MM.1S (cell line): ENCODE measurements around the gene RET.
"Not testable (repeated sequence)": the region's sequence is repeated elsewhere in the genome, so short reads cannot be mapped to it uniquely, and the experiment has no call there.

Source experiments
- DNase-seq: peaks from one replicate; pipeline ENCODE4 v3.0.0-alpha.2; 2015
- H2AFZ ChIP-seq: fragments of 300-600 bp; sonication (generic); 2 replicates; pipeline ENCODE4 v1.6.0; 2016; ENCODE audit warnings: antibody characterized with exemption, low read length
- H3F3A ChIP-seq: fragments of 300-600 bp; sonication (generic); 2 replicates; pipeline ENCODE4 v1.6.1; 2016; ENCODE audit warnings: mild to moderate bottlenecking, antibody characterized with exemption, low read length, moderate library complexity, mixed read lengths; ENCODE audit not compliant: insufficient read depth
- H3K27ac ChIP-seq: fragments of 300-600 bp; sonication (generic); 2 replicates; pipeline ENCODE4 v1.5.1; 2016; ENCODE audit warnings: mild to moderate bottlenecking, low read length
- H3K27me3 ChIP-seq: fragments of 300-600 bp; sonication (generic); replicated peaks from 2 replicates; pipeline ENCODE4 v1.6.0; 2016; ENCODE audit warnings: low read length; ENCODE audit not compliant: insufficient read depth
- H3K36me3 ChIP-seq: fragments of 300-600 bp; sonication (generic); replicated peaks from 2 replicates; pipeline ENCODE4 v1.6.1; 2016; ENCODE audit warnings: mild to moderate bottlenecking, low read length, mixed read lengths; ENCODE audit not compliant: insufficient read depth
- H3K4me1 ChIP-seq: fragments of 300-600 bp; sonication (generic); 2 replicates; pipeline ENCODE4 v1.6.1; 2016; ENCODE audit warnings: low read length, mixed read lengths
- H3K4me2 ChIP-seq: fragments of 300-600 bp; sonication (generic); 2 replicates; pipeline ENCODE4 v1.6.0; 2016; ENCODE audit warnings: low read depth, low read length
- H3K4me3 ChIP-seq: fragments of 300-600 bp; sonication (generic); 2 replicates; pipeline ENCODE4 v1.5.1; 2016; ENCODE audit warnings: low read length, mixed read lengths
- H3K79me2 ChIP-seq: fragments of 300-600 bp; sonication (generic); 2 replicates; pipeline ENCODE4 v1.6.1; 2016; ENCODE audit warnings: mixed run types, low read length, mixed read lengths
- H3K9ac ChIP-seq: fragments of 300-600 bp; sonication (generic); 2 replicates; pipeline ENCODE4 v1.6.1; 2016; ENCODE audit warnings: low read length, mixed read lengths
- H3K9me2 ChIP-seq: fragments of 300-600 bp; sonication (generic); replicated peaks from 2 replicates; pipeline ENCODE4 v1.6.1; 2016; ENCODE audit warnings: mild to moderate bottlenecking, low read length, mixed read lengths; ENCODE audit not compliant: insufficient read depth
- H3K9me3 ChIP-seq: fragments of 300-600 bp; sonication (generic); replicated peaks from 2 replicates; pipeline ENCODE4 v1.6.1; 2016; ENCODE audit warnings: mild to moderate bottlenecking, low read length, mixed read lengths; ENCODE audit not compliant: insufficient read depth
- H4K20me1 ChIP-seq: fragments of 300-600 bp; sonication (generic); 2 replicates; pipeline ENCODE4 v1.6.1; 2016; ENCODE audit warnings: mild to moderate bottlenecking, low read length, moderate library complexity, mixed read lengths; ENCODE audit not compliant: insufficient read depth
- EZH2 ChIP-seq: fragments of 300-600 bp; sonication (generic); optimal IDR thresholded peaks from 2 replicates; pipeline ENCODE3; 2017; ENCODE audit warnings: low read depth, mild to moderate bottlenecking, antibody characterized with exemption, low read length, mixed read lengths
- EZH2phosphoT487 ChIP-seq: fragments of 300-600 bp; sonication (generic); IDR thresholded peaks from 2 replicates; pipeline ENCODE4 v1.6.1; 2018; ENCODE audit warnings: antibody characterized with exemption, low read length
- TF ChIP-seq, protein P1 (sequence below): fragments of 300-600 bp; sonication (generic); IDR thresholded peaks from 2 replicates; pipeline ENCODE4 v1.5.1; 2016; ENCODE audit warnings: antibody characterized with exemption, low read length, mixed read lengths

RET gene

DNA sequence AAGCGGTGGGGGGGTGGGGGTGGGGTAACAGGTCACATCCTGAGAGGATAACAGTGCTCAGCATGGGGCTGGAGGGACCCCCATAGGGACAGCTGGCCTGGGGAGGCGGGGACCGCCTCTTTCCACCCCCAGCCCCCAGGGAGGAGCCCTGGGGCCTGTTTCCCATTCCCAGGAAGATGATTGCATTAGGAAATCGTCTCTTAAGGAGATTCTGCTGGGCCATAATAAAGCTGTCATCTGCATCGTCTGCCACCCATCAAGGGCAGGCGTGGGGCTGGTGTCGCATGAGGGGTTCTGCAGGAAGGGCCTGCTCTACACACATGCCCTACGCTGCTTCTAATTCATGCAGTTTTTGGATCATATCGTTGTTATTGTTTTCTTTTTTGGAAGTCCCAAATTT is 17.2 kb downstream of the RET start:
- no peak for DNase-seq
- H3K9me2 ChIP-seq = no peaks in the 10 kb centered on the region
- H3K9me3 ChIP-seq = no peaks in the 10 kb centered on the region
- no peak overlapping the region for H3K27ac ChIP-seq
- TF ChIP-seq EZH2phosphoT487 = no peak
- no peak for TF ChIP-seq EZH2
- TF ChIP-seq, protein P1, sequence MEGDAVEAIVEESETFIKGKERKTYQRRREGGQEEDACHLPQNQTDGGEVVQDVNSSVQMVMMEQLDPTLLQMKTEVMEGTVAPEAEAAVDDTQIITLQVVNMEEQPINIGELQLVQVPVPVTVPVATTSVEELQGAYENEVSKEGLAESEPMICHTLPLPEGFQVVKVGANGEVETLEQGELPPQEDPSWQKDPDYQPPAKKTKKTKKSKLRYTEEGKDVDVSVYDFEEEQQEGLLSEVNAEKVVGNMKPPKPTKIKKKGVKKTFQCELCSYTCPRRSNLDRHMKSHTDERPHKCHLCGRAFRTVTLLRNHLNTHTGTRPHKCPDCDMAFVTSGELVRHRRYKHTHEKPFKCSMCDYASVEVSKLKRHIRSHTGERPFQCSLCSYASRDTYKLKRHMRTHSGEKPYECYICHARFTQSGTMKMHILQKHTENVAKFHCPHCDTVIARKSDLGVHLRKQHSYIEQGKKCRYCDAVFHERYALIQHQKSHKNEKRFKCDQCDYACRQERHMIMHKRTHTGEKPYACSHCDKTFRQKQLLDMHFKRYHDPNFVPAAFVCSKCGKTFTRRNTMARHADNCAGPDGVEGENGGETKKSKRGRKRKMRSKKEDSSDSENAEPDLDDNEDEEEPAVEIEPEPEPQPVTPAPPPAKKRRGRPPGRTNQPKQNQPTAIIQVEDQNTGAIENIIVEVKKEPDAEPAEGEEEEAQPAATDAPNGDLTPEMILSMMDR = no peak
- no peak overlapping the region for H3K4me2 ChIP-seq
- H3K79me2 ChIP-seq = no peaks in the 10 kb centered on the region
- no peak overlapping the region for H3K9ac ChIP-seq
- no peak overlapping the region for H2AFZ ChIP-seq
- H3K27me3 ChIP-seq = no peaks in the 10 kb centered on the region
- H3F3A ChIP-seq = no peaks in the 10 kb centered on the region
- no peaks in the 10 kb centered on the region for H4K20me1 ChIP-seq
- no peaks in the 10 kb centered on the region for H3K4me1 ChIP-seq
- no peak overlapping the region for H3K4me3 ChIP-seq
- H3K36me3 ChIP-seq = no peaks in the 10 kb centered on the region

DNA sequence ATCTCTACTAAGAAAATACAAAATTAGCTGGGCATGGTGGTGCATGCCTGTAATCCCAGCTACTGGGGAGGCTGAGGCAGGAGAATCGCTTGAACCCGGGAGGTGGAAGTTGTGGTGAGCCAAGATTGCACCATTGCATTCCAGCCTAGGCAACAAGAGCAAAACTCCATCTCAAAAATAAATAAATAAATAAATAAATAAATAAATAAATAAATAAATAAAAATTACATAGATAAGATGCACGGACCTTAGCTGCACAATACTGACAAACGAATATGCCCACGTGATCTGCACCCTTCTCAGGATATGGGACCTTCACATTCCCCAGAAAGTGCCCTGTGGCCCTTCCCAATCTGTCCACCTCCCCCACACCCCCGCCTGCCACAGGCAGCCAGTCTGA is 22.5 kb downstream of the RET start:
- H4K20me1 ChIP-seq, DNase-seq, H3K79me2 ChIP-seq, H3K9me3 ChIP-seq, H2AFZ ChIP-seq, H3K36me3 ChIP-seq, H3K9ac ChIP-seq, H3F3A ChIP-seq, H3K9me2 ChIP-seq, H3K4me3 ChIP-seq, H3K27ac ChIP-seq, H3K4me2 ChIP-seq, H3K27me3 ChIP-seq, H3K4me1 ChIP-seq: not testable (repeated sequence)

- Histone ChIP-seq H3K27ac (no peak overlapping the region), H3K9ac (no peak overlapping the region), H3F3A (no peaks in the 10 kb centered on the region), H3K4me2 (no peak overlapping the region), H4K20me1 (no peaks in the 10 kb centered on the region), H3K9me3 (no peaks in the 10 kb centered on the region), H3K36me3 (no peaks in the 10 kb centered on the region), H2AFZ (no peak overlapping the region), H3K27me3 (no peaks in the 10 kb centered on the region; the same call in none of the 2 replicates), H3K4me3 (no peak overlapping the region), H3K79me2 (no peaks in the 10 kb centered on the region), H3K4me1 (peaks cover under 1% of the 10 kb centered on the region; the same call in 1 of the 2 replicates), H3K9me2 (no peaks in the 10 kb centered on the region)
- DNase-seq = no peak
- no peak for TF ChIP-seq EZH2
- TF ChIP-seq, protein P1 = no peak
- no peak for TF ChIP-seq EZH2phosphoT487
Observed at GRCh38 chr10:43099928-43100327, 23.1 kb downstream of the RET start.

DNA sequence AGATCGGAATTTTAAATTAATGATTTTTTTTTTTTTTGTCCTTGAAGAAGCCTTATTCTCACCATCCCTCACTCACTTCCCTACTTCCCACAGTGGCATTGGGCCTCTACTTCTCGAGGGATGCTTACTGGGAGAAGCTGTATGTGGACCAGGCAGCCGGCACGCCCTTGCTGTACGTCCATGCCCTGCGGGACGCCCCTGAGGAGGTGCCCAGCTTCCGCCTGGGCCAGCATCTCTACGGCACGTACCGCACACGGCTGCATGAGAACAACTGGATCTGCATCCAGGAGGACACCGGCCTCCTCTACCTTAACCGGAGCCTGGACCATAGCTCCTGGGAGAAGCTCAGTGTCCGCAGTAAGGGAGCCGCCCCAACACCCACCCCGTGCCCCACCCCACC is 23.5 kb downstream of the RET start:
- H3K9me3 ChIP-seq = no peaks in the 10 kb centered on the region
- TF ChIP-seq, protein P1 = no peak
- no peak for TF ChIP-seq EZH2phosphoT487
- TF ChIP-seq EZH2 = no peak
- no peaks in the 10 kb centered on the region; the same call in none of the 2 replicates for H3K27me3 ChIP-seq
- H3K4me1 ChIP-seq = peaks cover 3% of the 10 kb centered on the region; the same call in 1 of the 2 replicates
- H3K4me3 ChIP-seq = no peak overlapping the region
- H4K20me1 ChIP-seq = no peaks in the 10 kb centered on the region
- H3K79me2 ChIP-seq = no peaks in the 10 kb centered on the region
- no peaks in the 10 kb centered on the region for H3K36me3 ChIP-seq
- no peak for DNase-seq
- H3F3A ChIP-seq = no peaks in the 10 kb centered on the region
- no peak overlapping the region for H3K9ac ChIP-seq
- H3K27ac ChIP-seq = no peak overlapping the region
- H2AFZ ChIP-seq = no peak overlapping the region
- H3K9me2 ChIP-seq = no peaks in the 10 kb centered on the region
- no peak overlapping the region for H3K4me2 ChIP-seq
